Tibial artery (tissue), 4 donors: Measurements from ENCODE around the gene FCAR.
"Not testable (repeated sequence)": the region's sequence is repeated elsewhere in the genome, so short reads cannot be mapped to it uniquely, and the experiment has no call there.

ENCODE experiments used
- DNase-seq, 2 donors: peaks; one replicate each; pipeline ENCODE4 v3.0.0-alpha.2; 2019
- H3K27ac ChIP-seq, 2 donors: fragments of 200-600 bp; sonication (generic) in 1 of 2; 1 replicate in 1 of 2; 2 replicates in 1 of 2; pipeline ENCODE4 v1.5.1; 2018 to 2019; ENCODE audit warnings: mild to moderate bottlenecking in 1 of 2
- H3K27me3 ChIP-seq, 2 donors: fragments of 200-600 bp; sonication (generic) in 1 of 2; one replicate each; pipeline versions ENCODE4 v1.5.1 to v1.6.0; 2016 to 2019
- H3K36me3 ChIP-seq, 3 donors: fragments of 200-600 bp; sonication (generic) in 2 of 3; one replicate each; pipeline ENCODE4 v1.5.1; 2016 to 2019; ENCODE audit warnings: mild to moderate bottlenecking in 2 of 3
- H3K4me1 ChIP-seq, 4 donors: fragments of 200-600 bp; sonication (generic) in 2 of 4; 1 replicate in 3 of 4; 2 replicates in 1 of 4; pipeline ENCODE4 v1.5.1; 2016 to 2019
- H3K4me3 ChIP-seq, 2 donors: fragments of 200-600 bp; sonication (generic) in 1 of 2; 1 replicate in 1 of 2; 2 replicates in 1 of 2; pipeline ENCODE4 v1.5.1; 2018 to 2019; ENCODE audit warnings: mild to moderate bottlenecking in 2 of 2
- H3K9me3 ChIP-seq, 3 donors: fragments of 200-600 bp; sonication (generic) in 1 of 3; one replicate each; pipeline ENCODE4 v1.5.1; 2016 to 2019
- intact Hi-C: fragments of 100-400 bp; cut with DNase I; formaldehyde crosslinking; loops from one replicate; pipeline ENCODE4 v1.15.0; 2023; ENCODE audit warnings: low total_unique reads
- TF ChIP-seq, protein P1 (sequence below), 2 experiments: fragments of 200-600 bp in 1 of 2; fragments of 450-650 bp in 1 of 2; IDR thresholded peaks; one replicate each; pipeline ENCODE4 v1.5.1; 2017 to 2019; ENCODE audit warnings: antibody characterized with exemption in 2 of 2, mild to moderate bottlenecking in 1 of 2, moderate library complexity in 1 of 2

Gene FCAR

DNA sequence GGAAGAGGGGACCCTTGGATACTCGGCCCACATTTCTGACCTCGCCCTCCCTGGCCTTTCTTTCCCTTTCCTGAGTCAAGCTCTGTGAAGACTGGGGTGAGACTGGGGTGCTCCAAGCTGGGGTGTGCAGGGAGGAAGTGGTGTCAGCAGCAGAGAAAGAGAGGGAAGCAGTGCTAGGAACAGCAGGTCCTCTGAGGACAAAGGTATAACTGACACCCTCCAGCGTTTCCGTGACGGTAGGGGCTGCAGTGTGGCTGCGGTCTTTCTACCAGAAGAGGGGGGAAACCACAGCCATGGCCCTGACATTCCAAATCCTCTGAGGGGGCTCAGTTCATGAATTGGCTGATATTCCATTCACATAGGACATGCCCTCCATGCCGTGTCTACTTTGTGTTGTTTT is 22.7 kb upstream of the FCAR start:
- no peak overlapping the region for H3K27ac ChIP-seq
- TF ChIP-seq, protein P1, sequence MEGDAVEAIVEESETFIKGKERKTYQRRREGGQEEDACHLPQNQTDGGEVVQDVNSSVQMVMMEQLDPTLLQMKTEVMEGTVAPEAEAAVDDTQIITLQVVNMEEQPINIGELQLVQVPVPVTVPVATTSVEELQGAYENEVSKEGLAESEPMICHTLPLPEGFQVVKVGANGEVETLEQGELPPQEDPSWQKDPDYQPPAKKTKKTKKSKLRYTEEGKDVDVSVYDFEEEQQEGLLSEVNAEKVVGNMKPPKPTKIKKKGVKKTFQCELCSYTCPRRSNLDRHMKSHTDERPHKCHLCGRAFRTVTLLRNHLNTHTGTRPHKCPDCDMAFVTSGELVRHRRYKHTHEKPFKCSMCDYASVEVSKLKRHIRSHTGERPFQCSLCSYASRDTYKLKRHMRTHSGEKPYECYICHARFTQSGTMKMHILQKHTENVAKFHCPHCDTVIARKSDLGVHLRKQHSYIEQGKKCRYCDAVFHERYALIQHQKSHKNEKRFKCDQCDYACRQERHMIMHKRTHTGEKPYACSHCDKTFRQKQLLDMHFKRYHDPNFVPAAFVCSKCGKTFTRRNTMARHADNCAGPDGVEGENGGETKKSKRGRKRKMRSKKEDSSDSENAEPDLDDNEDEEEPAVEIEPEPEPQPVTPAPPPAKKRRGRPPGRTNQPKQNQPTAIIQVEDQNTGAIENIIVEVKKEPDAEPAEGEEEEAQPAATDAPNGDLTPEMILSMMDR (IDR thresholded peaks at IDR 0.05) = no peak
- no peak overlapping the region for H3K4me3 ChIP-seq
- H3K27me3 ChIP-seq = no peaks in the 10 kb centered on the region
- H3K9me3 ChIP-seq = no peaks in the 10 kb centered on the region
- no peaks in the 10 kb centered on the region for H3K4me1 ChIP-seq
- no peaks in the 10 kb centered on the region for H3K36me3 ChIP-seq
- DNase-seq = no peak
- intact Hi-C loops = no loop called here

DNA sequence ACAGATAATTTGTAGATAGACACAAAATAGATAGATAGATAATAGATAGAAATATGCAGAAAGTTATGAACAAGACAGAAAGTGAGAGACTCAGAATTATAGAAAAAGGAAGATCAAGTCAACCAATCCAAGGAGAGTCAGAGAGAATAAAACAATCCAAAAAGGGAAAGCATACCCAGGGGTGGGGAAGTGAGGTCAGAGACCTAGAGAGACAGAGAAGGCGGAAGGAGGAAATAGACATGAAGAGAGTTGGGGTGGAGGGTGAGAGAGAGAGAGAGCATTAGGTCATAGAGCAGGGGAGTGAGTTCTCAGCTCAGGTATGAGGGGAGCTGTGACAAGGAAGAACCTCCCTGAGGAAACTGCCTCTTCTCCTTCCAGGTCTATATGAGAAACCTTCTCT is 18.8 kb upstream of the FCAR start:
- H3K4me3 ChIP-seq, H3K9me3 ChIP-seq, H3K27me3 ChIP-seq, H3K4me1 ChIP-seq, H3K36me3 ChIP-seq, DNase-seq, H3K27ac ChIP-seq, intact Hi-C loops: not testable (repeated sequence)

DNA sequence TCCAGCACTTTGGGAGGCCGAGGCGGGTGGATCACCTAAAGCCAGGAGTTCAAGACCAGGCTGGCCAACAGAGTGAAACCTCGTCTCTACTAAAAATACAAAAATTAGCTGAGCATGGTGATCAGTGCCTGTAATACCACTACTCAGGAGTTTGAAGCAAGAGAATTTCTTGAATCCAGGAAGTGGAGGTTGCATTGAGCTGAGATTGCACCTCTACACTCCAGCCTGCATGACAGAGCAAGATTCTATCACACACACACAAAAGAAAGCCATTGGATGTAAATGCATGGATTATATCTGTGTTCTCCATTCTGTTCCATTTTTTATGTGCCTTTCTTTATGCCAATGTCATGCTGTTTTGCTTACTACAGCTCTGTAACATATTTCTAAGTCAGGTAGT is 15.6 kb upstream of the FCAR start:
- DNase-seq, H3K36me3 ChIP-seq, H3K4me3 ChIP-seq, H3K9me3 ChIP-seq, H3K27me3 ChIP-seq, intact Hi-C loops, H3K27ac ChIP-seq, H3K4me1 ChIP-seq: not testable (repeated sequence)

DNA sequence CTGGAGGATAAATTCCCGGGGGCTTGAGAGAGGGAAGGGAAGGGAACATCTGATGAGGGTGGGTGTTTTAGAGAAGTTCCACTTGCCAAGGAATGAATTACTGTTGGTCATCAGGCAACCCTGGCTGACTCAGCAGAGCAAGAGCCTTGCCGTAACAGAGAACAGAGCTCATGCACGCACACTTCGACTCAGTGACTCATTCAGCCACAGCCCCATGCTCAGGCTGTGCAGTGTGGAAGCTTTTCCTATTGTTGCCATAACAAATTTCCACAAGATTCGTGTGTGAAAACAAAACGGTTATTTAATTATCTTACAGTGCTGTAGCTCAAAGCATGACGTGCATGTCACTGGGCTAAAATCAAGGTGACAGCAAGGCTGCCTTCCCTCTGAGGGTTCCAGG is 14.6 kb upstream of the FCAR start:
- H3K4me3 ChIP-seq, H3K27ac ChIP-seq, H3K27me3 ChIP-seq, H3K4me1 ChIP-seq, DNase-seq, H3K9me3 ChIP-seq, H3K36me3 ChIP-seq, intact Hi-C loops: not testable (repeated sequence)

DNA sequence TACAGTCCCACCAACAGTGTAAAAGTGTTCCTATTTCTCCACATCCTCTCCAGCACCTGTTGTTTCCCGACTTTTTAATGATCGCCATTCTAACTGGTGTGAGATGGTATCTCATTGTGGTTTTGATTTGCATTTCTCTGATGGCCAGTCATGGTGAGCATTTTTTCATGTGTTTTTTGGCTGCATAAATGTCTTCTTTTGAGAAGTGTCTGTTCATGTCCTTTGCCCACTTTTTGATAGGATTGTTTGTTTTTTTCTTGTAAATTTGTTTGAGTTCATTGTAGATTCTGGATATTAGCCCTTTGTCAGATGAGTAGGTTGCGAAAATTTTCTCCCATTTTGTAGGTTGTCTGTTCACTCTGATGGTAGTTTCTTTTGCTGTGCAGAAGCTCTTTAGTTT is 10.6 kb upstream of the FCAR start:
- intact Hi-C loops = not testable (repeated sequence)

DNA sequence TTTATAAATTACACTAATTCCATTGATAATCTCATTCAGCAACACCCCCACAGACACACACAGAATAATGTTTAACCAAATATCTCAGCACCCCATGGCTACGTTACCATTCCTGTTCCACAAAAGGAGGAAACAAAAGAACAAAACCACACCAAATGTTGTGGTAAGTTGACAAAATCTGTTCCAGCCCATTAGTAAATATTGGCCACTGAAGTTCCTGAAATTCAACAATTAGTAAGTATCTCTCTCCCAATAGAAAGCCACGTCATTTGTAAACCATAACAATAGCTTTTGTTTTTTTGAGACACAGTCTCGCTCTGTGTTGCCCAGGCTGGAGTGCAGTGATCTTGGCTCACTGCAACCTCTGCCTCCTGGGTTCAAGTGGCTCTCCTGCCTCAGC is 2.3 kb upstream of the FCAR start:
- Histone ChIP-seq H3K27ac (no peak overlapping the region), H3K4me1 (no peaks in the 10 kb centered on the region), H3K9me3 (peaks cover 0 to 3% (median 0%) of the 10 kb centered on the region in 3 donors), H3K27me3 (no peaks in the 10 kb centered on the region), H3K36me3 (no peaks in the 10 kb centered on the region), H3K4me3 (no peak overlapping the region)
- no peak for DNase-seq
- intact Hi-C loops = no loop called here
- TF ChIP-seq, protein P1 (IDR thresholded peaks at IDR 0.05) = no peak

More for the DNA sequence above, 10.6 kb upstream of the FCAR start:
- not testable (repeated sequence) for H3K4me1 ChIP-seq, H3K9me3 ChIP-seq, H3K4me3 ChIP-seq, H3K36me3 ChIP-seq, H3K27me3 ChIP-seq, DNase-seq, H3K27ac ChIP-seq

DNA sequence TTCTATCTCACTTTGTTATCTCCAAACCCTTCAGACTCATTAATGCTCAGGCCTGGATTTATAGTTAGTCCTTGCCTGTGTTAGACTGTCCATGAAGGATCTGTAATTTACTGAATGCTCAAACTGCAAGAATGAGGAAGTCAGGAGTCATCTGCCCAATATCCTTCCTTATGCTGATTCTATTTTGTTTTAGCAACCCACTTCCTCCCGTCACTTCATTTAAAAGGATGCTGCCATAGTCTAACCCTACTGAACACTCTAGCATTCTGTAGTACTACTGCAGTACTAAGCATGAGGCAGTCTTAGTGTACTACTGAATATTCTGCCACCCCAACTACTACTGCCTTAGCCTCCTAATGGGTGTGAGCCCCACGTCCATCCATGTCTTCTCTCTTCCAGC is 1.5 kb downstream of the FCAR start:
- Histone ChIP-seq H3K4me3 (no peak overlapping the region), H3K27ac (no peak overlapping the region), H3K4me1 (no peaks in the 10 kb centered on the region), H3K36me3 (no peaks in the 10 kb centered on the region), H3K9me3 (peaks cover 0 to 3% (median 0%) of the 10 kb centered on the region in 3 donors), H3K27me3 (no peaks in the 10 kb centered on the region)
- intact Hi-C loops = no loop called here
- DNase-seq = no peak
- TF ChIP-seq, protein P1 (IDR thresholded peaks at IDR 0.05) = no peak

DNA sequence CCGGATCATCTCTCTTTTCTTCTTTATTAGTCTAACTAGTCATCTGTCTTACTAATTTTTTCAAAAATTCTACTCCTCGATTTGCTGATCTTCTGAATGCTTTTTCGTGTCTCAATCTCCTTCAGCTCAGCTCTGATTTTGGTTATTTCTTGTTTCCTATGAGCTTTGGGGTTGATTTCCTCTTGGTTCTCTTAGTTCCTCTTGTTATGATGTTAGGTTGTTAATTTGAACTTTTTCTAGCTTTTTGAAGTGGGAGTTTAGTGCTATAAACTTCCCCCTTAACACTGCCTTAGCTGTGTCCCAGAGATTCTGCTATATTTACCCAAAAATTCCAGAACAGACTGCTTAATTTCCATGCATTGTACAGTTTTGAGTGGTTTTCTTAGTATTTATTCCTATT is 3.4 kb downstream of the FCAR start:
- DNase-seq = no peak
- Histone ChIP-seq H3K9me3 (no peaks in the 10 kb centered on the region), H3K27ac (no peak overlapping the region), H3K4me3 (no peak overlapping the region), H3K27me3 (no peaks in the 10 kb centered on the region), H3K4me1 (no peaks in the 10 kb centered on the region), H3K36me3 (no peaks in the 10 kb centered on the region)
- intact Hi-C loops = no loop called here
- TF ChIP-seq, protein P1 (IDR thresholded peaks at IDR 0.05) = no peak
